ENCODE data around the gene LLGL1. TPM values are rescaled to one million over a fixed set of nuclear protein-coding genes. Genes with fewer than 3 reads are reported as not detected.

LLGL1 gene
- total RNA-seq, 1 experiment from 2014 or later = 65.0 TPM

DNA sequence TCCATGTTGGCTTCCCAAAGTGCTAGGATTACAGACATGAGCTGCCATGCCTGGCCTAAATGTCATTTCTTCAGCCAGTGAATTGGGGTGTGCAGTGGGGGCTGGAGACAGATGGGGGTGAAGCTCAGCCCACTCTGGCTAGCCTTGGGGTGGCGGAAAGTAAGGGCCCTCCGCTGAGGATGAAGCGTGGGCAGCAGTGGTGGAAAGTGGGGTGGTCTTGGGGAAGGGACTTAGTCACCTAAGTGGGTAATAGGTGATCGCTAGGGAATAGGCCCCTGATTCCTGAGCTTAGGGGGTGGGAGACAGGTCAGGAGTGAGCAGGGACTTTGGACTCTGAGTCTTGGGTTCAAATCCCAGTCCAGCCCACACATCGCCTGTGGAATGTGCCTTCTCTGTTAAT lies 2.2 kb downstream of the LLGL1 start:
- Histone ChIP-seq H4K20me1 (ENCODE audit: control insufficient read depth, insufficient read depth, insufficient read length) (no peaks in the 10 kb centered on the region), H3K27me3 (ENCODE audit: insufficient read depth, low read length) (no peaks in the 10 kb centered on the region), H4K5ac (ENCODE audit: insufficient read length, low read depth, low read length) (no peak overlapping the region), H3K79me1 (ENCODE audit: insufficient read depth, low read depth, low read length, poor library complexity, severe bottlenecking) (peaks cover 9% of the 10 kb centered on the region), H2BK5ac (ENCODE audit: insufficient read length, low read length) (no peak overlapping the region), H3K9me3 (ENCODE audit: control insufficient read depth, low read depth, low read length) (no peaks in the 10 kb centered on the region), H3K27ac (ENCODE audit: insufficient read length, low read depth, low read length) (no peak overlapping the region), H2BK120ac (ENCODE audit: low read depth, low read length, poor library complexity, severe bottlenecking) (no peak overlapping the region), H2AK5ac (ENCODE audit: insufficient read length, low read length) (no peak overlapping the region), H3K4ac (ENCODE audit: low read depth, low read length) (no peak overlapping the region), H4K91ac (ENCODE audit: insufficient read length, low read depth, low read length) (no peak overlapping the region), H3K4me2 (ENCODE audit: insufficient read depth, insufficient read length, low read length) (no peak overlapping the region), H3K4me1 (ENCODE audit: insufficient read depth, low read length) (peaks cover 3% of the 10 kb centered on the region; the same call in 1 of the 2 replicates), H3K56ac (ENCODE audit: insufficient read length, low read depth, low read length) (no peak overlapping the region), H3K9ac (ENCODE audit: extremely low read depth, insufficient read length, low read length) (no peak overlapping the region), H3K23ac (ENCODE audit: insufficient read length, low read depth, low read length) (no peak overlapping the region), H3K23me2 (ENCODE audit: insufficient read length, low read depth, low read length, poor library complexity, severe bottlenecking) (peaks cover 11% of the 10 kb centered on the region), H2AFZ (ENCODE audit: low read length) (no peak overlapping the region), H2BK12ac (ENCODE audit: insufficient read length, low read depth, low read length) (no peak overlapping the region), H2BK20ac (ENCODE audit: low read depth, low read length, poor library complexity, severe bottlenecking) (no peak overlapping the region), H3K14ac (ENCODE audit: insufficient read depth, low read length) (no peak overlapping the region), H3K79me2 (ENCODE audit: insufficient read depth, low read length) (peaks cover 25% of the 10 kb centered on the region; the same call in 1 of the 2 replicates), H2BK15ac (ENCODE audit: low read depth, low read length) (no peak overlapping the region), H3K18ac (ENCODE audit: insufficient read length, low read depth, low read length) (no peak overlapping the region), H4K8ac (replicated peaks; ENCODE audit: insufficient read length, low read depth, low read length) (no peak overlapping the region), H3T11ph (ENCODE audit: low read length) (no peak overlapping the region)
- Mint-ChIP-seq H3K27me3 (ENCODE audit: low read depth) (no peaks in the 10 kb centered on the region), H3K4me3 (no peak overlapping the region; a peak in 1 of 5 replicates), H3K27ac (peak overlapping the region in 1 of 3 experiments; percentile 57; a peak in 4 of 7 replicates), H3K36me3 (ENCODE audit: insufficient read depth in 1 of 3, low read depth in 3 of 3) (peaks cover 4 to 9% (median 8%) of the 10 kb centered on the region in 3 experiments; a peak in 4 of 7 replicates), H3K9me3 (no peaks in the 10 kb centered on the region; a peak in 1 of 5 replicates), H3K4me1 (peaks cover 24 to 36% of the 10 kb centered on the region in 2 experiments)
- WGBS (ENCODE audit: extremely low coverage, insufficient read length, low lambda C conversion rate) = no CpG with 5 or more reads among the region's 5 CpGs
- TF ChIP-seq, protein P1, sequence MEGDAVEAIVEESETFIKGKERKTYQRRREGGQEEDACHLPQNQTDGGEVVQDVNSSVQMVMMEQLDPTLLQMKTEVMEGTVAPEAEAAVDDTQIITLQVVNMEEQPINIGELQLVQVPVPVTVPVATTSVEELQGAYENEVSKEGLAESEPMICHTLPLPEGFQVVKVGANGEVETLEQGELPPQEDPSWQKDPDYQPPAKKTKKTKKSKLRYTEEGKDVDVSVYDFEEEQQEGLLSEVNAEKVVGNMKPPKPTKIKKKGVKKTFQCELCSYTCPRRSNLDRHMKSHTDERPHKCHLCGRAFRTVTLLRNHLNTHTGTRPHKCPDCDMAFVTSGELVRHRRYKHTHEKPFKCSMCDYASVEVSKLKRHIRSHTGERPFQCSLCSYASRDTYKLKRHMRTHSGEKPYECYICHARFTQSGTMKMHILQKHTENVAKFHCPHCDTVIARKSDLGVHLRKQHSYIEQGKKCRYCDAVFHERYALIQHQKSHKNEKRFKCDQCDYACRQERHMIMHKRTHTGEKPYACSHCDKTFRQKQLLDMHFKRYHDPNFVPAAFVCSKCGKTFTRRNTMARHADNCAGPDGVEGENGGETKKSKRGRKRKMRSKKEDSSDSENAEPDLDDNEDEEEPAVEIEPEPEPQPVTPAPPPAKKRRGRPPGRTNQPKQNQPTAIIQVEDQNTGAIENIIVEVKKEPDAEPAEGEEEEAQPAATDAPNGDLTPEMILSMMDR (conservative IDR thresholded peaks at IDR 0.05) = no peak
- no peak for DNase-seq

All from H9 (cell line).